ENCODE results near the gene TADA2B. TPM values are rescaled to one million over a fixed set of nuclear protein-coding genes. Genes with fewer than 3 reads are reported as not detected.

TADA2B gene
- total RNA-seq, 4 donors from 2014 or later = 13.3 to 27.3 (median 16.5) TPM

GRCh38 chr4:7025040-7025602 is 18.1 kb upstream of the TADA2B start:
- Histone ChIP-seq H3K36me3 (peaks cover 0 to 88% (median 13%) of the 10 kb centered on the region in 3 donors), H3K27ac (no peak overlapping the region), H3K4me1 (no peaks in the 10 kb centered on the region), H3K27me3 (no peaks in the 10 kb centered on the region), H3K4me3 (no peak overlapping the region), H3K9me3 (no peaks in the 10 kb centered on the region)
- TF ChIP-seq CTCF (IDR thresholded peaks at IDR 0.05) = no peak
- no peak for TF ChIP-seq POLR2A (IDR thresholded peaks at IDR 0.05)
- no peak for TF ChIP-seq EP300 (IDR thresholded peaks at IDR 0.05)
- DNase-seq (ENCODE audit: low spot score in 2 of 2) = no peak
- WGBS, 2 donors = 85 to 89% methylated on average over 28 of the region's 28 CpGs

- H3K4me1 ChIP-seq = no peaks in the 10 kb centered on the region
- TF ChIP-seq POLR2A (IDR thresholded peaks at IDR 0.05) (no peak), CTCF (IDR thresholded peaks at IDR 0.05) (no peak), EP300 (IDR thresholded peaks at IDR 0.05) (no peak)
- WGBS, 2 donors = 92 to 93% methylated on average over 9 of the region's 9 CpGs
Measured at GRCh38 chr4:7026107-7026506, 17.1 kb upstream of the TADA2B start.

DNA sequence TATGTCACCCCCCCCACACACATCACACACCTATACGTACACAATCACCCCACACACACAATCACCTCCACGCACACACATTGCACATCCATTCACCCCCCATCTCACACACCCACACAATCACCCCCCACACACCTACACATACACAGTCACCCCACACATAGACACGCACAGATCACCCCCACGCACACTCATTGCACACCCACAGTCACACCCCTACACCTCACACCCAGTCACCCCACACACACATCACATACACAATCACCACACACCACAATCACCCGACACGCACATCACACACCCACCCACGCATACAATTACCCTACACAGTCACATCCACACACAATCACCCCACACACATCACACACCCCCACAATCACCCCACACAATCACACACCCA is 15.9 kb upstream of the TADA2B start:
- no peaks in the 10 kb centered on the region for H3K9me3 ChIP-seq
- DNase-seq (ENCODE audit: low spot score in 2 of 2) = no peak
- H3K27ac ChIP-seq = no peak overlapping the region
- WGBS, 2 donors = 84% methylated on average over 7 of the region's 7 CpGs
- no peak overlapping the region for H3K4me3 ChIP-seq
- peaks cover 0 to 88% (median 21%) of the 10 kb centered on the region in 3 donors for H3K36me3 ChIP-seq
- TF ChIP-seq POLR2A (IDR thresholded peaks at IDR 0.05) = no peak
- TF ChIP-seq CTCF (IDR thresholded peaks at IDR 0.05) = no peak
- no peak for TF ChIP-seq EP300 (IDR thresholded peaks at IDR 0.05)
- no peaks in the 10 kb centered on the region for H3K27me3 ChIP-seq
- H3K4me1 ChIP-seq = no peaks in the 10 kb centered on the region

More at GRCh38 chr4:7026107-7026506, 17.1 kb upstream of the TADA2B start:
- Histone ChIP-seq H3K27ac (no peak overlapping the region), H3K36me3 (peaks cover 0 to 88% (median 22%) of the 10 kb centered on the region in 3 donors), H3K27me3 (no peaks in the 10 kb centered on the region), H3K4me3 (no peak overlapping the region), H3K9me3 (no peaks in the 10 kb centered on the region)
- no peak for DNase-seq (ENCODE audit: low spot score in 2 of 2)

DNA sequence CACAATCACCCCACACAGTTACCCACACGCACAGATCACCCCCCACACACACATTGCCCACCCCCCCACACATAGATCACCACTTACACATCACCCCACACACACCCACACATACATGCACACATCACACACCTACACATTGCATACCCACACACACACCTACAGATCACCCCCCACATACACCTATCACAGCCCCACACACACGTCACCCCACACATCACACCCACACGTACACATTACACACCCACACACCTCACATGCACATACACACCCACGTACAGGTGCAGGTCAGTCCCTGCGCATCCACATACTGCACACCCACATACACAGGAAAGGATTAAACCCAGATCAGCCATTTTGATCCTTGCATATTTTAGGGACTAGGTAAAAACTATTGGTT is 15.3 kb upstream of the TADA2B start:
- Histone ChIP-seq H3K27me3 (no peaks in the 10 kb centered on the region), H3K4me1 (no peaks in the 10 kb centered on the region), H3K27ac (no peak overlapping the region), H3K36me3 (peaks cover 0 to 88% (median 18%) of the 10 kb centered on the region in 3 donors), H3K4me3 (no peak overlapping the region), H3K9me3 (no peaks in the 10 kb centered on the region)
- 69 to 82% methylated on average over 5 of the region's 5 CpGs for WGBS, 2 donors
- no peak for TF ChIP-seq POLR2A (IDR thresholded peaks at IDR 0.05)
- TF ChIP-seq EP300 (IDR thresholded peaks at IDR 0.05) = no peak
- TF ChIP-seq CTCF (IDR thresholded peaks at IDR 0.05) = no peak
- no peak for DNase-seq (ENCODE audit: low spot score in 2 of 2)

GRCh38 chr4:7029212-7029611 is 14.0 kb upstream of the TADA2B start:
- TF ChIP-seq POLR2A (IDR thresholded peaks at IDR 0.05) (no peak), EP300 (IDR thresholded peaks at IDR 0.05) (no peak), CTCF (IDR thresholded peaks at IDR 0.05) (no peak)
- no peaks in the 10 kb centered on the region for H3K4me1 ChIP-seq
- H3K27ac ChIP-seq = no peak overlapping the region
- no peaks in the 10 kb centered on the region for H3K27me3 ChIP-seq
- no peak for DNase-seq (ENCODE audit: low spot score in 2 of 2)
- no peaks in the 10 kb centered on the region for H3K9me3 ChIP-seq
- WGBS, 2 donors = 91 to 93% methylated on average over 12 of the region's 12 CpGs
- H3K4me3 ChIP-seq = no peak overlapping the region
- H3K36me3 ChIP-seq = peaks cover 0 to 80% (median 18%) of the 10 kb centered on the region in 3 donors
